GM20431 (cell line): ENCODE data around the gene UVRAG.

Experiments used
- in situ Hi-C: fragments of 300-500 bp; cut with MseI, MboI; formaldehyde crosslinking; loops from one replicate; pipeline ENCODE4 v1.15.0; 2020; ENCODE audit warnings: low sequenced_read_pairs; ENCODE audit not compliant: unreplicated experiment

The UVRAG gene

DNA sequence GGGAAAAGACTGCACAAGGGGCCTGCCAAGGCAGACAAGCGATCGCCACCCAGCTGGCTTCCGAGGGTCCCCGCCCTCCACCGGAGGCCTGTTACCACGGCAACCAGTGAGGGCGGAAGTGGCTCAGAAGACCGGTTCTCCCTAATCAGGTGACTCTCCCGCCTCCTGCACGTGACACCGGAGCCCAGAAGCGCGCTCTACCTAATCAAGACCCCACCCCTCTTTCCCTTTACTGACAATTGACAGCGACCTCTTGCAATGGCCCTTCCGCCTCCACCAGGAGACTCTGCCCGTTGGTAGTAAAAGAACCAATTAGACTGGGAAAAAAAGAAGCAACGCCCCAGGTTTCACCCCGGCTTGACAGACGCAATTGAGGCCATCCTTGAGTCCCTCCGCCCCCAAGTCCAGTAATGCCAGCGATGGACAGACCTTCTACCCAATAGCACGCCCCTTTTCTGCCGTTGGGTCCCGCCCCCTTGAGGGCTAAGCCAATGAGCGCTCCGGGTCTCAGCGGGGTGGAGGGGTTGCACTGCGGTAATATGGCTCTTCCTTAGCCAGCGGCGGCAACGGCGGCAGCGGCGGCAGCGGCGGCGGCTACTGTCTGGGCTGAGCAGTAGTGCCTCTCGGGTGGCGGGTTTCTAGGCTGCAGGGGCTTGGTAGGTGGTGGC is at the start of gene UVRAG:
Gene UVRAG, plus strand, starts transcription at position 534 of the 668 bp plus-strand sequence. CDS start 198 bp downstream, outside the sequence.
- in situ Hi-C loops, result no loop called here

DNA sequence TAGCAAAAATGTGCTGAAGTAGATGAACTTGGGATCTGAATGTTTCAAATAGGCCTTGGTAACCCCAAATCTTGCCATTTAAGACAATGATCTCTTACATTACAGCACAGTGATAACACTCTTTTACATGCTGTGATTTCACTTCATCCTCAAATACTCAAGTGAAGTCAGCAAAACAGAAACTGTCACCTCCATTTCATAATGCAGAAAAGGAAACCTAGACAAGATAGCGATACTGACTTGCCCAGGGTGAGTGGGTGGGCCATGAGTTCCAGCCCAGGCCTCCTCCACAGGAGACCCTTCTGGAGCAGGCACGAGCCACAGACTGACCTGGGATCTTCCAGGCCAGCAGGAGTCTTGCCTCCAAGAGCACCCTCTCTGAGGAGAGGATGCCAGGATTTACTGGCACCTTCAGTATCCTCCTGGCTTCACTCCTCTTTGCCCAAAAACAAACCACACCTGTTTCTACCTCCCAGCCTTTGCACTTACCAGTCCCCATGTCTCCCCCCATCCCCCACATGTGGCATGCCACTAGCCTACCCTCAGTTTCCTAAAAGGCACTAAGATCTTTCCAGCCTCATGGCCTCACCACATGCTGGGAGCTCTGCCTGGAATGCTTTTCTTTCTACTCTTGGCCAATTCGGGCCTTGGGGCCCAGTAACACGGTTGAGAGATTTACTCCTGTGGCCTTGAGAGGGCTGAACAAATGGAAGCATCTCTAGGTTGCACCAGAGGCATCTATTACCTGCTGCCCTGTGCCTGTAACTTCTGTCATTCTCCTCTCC is 48.4 kb upstream of the UVRAG start:
- in situ Hi-C loops, result no loop called here

DNA sequence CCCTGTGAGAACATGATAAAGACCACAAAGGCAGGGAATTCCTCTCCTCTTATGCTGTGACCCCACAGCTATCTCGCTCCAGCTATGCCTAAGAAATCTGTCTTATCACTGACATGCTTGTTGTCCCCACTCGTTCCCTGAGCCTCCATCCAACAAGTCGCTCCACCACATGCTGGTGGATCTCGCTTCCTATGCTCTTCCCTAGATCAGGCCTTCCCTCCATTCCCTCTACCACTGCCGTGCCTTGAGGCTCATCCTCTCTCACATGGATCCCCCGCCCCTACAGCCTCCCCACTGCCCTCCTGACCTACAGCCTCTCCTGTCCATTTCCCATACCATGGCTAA is 47.8 kb upstream of the UVRAG start:
- in situ Hi-C loops, result no loop called here

DNA sequence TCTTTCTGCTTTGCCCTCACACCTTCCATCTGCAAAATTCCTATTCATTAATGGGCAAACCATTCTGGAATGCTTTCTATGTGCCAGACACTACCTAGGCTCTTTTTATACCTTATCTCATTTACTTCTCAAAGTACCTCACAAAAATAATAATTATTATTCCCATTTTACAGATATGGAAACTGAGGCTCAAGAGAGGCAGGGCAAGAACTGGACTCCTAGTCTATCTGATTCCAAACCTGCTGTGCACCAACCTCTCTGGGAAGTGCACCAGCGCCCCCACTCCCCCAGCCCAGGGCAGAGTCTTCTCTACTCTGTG is 47.3 kb upstream of the UVRAG start:
- in situ Hi-C loops, result no loop called here

DNA sequence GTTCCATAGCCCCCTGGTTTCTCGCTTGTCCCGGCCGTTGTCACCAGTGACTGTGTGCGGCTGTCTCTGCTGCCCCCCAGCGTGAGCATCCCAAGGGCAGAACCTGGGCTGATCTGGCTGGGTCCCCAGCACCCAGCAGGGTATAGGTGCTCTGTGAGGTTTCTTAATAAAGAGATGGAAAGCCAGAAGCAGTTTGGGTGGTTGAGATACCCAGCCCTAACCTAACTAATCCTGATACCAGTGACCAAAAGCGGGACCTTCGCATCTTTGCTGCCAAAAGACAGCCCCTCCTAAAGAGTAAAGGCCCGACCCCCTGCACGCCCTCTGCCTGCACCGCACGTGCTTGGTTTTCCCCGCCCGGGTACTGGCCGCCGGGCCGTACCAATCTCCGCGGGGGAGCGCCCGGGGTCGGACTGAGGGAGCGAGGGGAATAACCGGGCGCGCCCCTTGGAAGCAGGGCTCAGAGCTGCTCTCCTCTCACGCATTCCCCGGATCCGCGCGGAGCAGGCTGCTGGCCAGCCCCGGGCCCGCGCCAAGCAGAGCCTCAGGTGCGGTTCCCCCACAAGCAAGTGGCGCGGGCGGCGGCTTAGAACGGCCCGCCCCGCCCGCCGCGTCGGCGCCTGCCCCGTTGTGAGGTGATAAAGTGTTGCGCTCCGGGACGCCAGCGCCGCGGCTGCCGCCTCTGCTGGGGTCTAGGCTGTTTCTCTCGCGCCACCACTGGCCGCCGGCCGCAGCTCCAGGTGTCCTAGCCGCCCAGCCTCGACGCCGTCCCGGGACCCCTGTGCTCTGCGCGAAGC is 46.7 kb upstream of the UVRAG start, which contains the start of gene DGAT2:
Gene DGAT2, plus strand, starts transcription at position 667 of the 797 bp plus-strand sequence. CDS start 214 bp downstream, outside the sequence.
- in situ Hi-C loops, result no loop called here

DNA sequence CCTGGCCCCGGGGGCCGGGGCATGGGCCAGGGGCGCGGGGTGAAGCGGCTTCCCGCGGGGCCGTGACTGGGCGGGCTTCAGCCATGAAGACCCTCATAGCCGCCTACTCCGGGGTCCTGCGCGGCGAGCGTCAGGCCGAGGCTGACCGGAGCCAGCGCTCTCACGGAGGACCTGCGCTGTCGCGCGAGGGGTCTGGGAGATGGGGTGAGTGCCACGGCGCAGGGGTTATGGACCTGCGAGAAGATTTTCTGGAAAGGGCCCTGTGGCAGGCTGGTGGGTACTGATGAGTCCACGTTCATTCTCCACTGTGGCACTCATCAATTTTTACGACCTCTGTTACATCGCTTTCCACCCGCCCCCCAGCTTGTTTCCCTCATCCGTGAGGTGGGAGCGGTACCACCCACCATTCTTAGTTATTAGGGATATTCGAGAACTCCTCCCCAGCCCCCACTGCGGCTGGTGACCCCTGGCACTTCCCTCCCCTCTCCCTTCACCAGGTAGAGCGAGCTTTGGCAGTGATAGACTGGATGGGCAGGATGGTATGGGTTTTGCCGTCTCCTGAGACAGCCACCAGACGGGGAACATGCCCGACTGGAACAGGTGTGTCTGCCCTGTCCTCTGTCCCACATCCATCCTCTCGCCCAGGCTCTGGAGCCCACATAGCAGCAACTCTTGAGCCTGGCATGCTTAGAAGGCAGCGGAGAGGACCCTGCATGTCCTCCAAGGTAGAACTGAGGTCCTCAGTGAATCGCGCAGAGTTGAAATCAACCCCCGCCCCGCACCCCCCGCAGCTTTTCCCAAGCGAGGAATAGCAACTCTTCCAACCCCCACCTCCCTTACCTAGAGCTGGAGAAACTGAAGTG is 45.9 kb upstream of the UVRAG start:
- in situ Hi-C loops, result no loop called here

DNA sequence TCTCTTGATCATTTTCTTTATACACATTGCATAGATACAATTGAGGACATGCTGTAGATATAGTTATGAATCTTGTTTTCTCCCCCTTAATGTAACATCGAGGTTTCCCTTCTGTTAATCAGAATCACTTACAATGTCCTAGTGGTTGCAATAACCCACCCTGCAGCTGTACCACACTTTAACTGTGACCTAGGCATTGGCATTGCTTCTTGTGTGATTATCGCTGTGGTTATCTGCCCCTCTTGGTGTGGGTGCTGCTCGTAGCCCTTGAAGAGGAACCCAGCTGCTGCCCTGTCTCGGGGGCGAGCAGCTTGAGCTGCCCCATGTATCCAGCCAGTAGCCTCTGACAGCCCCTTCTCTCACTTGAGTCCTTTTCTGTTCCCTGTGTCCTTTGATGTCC is 44.9 kb upstream of the UVRAG start:
- in situ Hi-C loops, result no loop called here

DNA sequence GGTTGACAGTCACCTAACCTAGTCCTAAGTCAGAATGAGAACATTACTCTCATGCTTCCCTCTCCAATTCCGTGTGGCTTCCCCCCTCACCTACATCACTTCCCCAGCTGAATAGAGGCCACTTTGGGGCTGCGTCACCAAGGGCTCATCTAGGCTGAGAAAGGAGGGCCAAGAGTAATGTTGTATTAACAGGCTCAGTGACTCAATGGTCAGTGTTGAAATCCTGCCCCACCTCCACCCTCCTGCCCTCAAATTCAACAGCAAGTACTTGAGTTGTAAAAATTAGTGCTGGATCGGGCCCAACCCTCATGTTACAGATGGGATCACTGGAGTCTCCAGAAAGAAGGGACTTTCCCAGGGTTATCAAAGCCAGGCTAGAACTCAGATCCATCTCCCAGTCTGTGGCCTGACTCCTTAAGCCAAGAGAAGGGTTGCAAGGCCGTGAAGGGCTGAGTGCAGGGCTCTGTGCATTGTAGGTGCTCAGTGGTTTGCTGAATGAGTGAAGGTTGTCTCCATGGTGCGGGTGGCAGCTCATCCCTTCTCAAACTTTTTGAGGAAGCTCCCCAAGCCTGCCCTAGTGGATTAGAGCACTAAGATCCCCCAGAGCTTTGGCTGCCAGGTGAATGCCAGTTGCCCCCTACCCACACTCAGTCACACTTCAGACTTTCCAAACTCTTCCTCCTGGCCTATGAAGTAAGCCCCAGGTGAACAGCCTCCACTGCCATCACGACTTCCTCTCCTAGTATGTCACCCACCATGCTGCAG is 43.2 kb upstream of the UVRAG start:
- in situ Hi-C loops, result no loop called here

DNA sequence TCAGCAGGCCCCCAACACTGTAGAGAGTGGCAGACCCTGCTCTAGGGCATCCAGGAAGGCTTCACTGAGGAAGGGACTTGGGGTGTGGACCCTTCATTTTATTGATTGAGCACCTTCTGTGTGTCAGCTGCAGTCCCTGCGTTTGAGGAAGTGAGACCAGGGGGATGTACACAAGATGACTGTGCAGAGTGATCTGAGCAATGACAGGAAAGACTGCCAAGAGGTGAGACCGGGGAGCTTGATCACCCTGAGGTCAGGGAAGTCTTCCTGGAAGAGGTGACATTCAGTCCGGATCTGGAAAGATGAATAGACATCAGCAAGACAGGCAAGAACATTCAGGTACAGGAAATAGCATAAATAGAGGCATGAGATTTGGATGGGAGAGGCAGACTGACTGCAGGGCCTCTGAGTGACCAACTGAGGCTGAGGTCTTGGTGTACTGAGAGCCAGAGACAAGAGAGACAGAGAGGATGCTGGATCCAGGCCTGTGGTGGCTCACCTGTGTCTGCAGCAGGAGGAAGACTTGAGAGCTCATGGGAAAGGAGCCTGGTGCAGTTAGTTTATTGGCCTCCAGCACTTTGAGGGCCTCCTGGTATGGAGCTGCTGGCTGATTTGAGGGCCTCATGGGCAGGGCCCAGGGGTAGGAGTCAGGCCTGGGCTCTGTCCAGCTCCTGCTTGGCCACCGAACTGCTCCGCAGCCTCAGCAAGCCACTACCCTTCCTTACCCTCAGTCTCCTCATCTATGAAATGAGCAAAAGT is 41.2 kb upstream of the UVRAG start:
- in situ Hi-C loops, result no loop called here

DNA sequence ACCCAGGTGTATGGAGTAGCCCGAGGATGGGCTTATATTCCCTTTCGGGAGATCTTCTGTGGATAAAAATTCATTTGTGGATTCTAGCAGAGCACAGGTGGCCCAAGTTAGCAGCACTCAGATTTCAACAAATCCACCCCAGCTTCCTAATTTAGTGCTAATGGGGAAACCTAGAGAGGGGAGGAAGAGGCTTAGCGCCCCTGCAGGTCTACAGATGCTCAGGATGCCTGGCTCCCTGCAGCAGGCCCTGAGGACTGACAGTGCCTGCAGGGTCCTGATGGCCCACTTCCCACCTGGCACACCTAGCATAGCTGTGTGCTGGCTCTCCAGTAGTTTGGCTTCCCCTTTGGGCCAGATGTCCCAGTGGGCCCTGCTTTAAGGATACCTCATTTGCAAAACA is 40.0 kb upstream of the UVRAG start:
- in situ Hi-C loops, result no loop called here

DNA sequence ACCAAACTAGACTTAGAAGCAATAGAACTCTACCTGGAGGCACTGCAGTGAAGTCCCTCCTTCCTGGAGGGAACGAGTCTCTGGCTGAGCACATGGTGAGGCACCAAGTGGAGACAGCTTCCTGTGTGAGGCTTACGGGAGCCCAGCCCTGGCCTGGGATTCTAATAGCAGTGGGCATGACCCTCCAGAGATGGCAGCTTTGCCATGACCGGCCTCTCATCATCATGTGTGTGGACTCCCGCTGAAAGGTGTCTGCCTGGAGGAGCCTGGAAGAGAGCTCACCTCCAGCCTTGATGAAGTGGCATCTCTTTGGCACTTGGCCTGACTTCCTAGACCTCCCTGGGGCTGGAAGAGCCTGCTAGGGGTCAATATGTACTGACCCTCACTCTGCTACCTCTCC is 38.5 kb upstream of the UVRAG start:
- in situ Hi-C loops, result no loop called here

DNA sequence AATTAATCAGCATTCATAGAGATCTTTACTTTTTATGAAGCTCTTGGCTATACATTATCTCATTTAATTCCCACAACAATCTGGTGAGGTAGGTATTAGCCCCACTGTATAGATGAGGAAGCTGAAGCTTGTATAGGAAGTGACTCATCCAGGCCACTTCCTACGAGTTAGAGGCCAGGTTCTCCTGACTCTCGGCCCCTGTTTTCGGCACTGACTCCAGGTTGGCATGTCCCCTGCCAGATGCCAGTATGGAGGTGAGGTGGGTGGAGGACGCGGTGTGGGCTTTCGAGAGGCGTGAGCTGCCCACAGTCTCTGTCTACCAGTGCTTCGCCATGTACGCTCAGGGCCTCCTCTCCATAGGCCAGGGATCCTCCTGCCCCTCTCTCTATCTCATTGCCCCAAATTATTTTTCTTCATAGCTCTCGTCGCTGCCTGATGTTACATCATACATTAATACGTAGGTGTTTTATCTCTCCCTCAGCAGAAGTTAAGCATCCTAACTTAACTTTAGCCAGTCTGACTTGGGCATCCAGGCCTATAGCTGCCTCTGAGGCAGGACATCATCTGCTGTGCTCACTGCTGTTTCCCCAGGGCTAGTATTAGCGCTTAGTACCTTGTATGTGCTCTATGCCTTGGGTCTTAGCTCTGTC is 37.4 kb upstream of the UVRAG start:
- in situ Hi-C loops, result no loop called here

DNA sequence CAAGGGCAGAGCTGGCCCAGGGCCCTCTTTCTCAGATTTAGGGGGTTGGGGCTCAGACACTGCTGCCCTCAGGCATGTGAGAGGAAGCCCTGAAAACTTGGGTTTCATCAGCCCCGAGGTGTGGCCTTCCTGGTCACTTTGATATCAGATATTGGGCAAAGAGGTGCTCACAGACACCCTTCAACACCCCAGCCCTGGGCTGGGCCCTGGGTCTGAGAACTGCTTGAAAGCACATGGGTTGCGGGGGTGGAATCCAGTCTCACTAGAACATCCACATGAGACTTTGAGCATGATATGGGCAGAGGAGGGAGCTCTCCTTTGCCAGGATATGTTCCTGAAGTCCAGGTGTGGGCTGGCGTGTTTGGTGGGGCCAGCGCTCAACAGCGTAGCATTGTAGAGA is 36.0 kb upstream of the UVRAG start:
- in situ Hi-C loops, result no loop called here

DNA sequence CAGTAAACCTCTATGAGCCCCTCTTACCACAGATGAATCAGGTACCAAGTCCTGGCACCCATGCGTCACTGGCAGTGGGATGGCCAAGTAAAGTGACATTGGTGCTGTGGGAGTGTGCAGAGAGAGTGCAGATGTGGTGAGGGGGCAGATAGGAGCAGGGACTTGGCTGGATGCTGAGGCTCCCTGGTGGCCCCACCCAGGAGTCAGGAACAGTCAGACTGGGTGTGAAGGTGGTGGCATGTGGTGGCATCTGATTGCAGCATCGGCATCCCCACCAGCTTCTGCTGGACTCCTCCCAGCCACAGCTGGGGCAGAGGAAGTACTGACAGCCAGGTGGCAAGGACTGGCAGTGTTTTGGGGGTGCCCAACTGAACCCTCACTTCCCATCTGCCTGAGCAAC is 35.0 kb upstream of the UVRAG start:
- in situ Hi-C loops, result no loop called here

DNA sequence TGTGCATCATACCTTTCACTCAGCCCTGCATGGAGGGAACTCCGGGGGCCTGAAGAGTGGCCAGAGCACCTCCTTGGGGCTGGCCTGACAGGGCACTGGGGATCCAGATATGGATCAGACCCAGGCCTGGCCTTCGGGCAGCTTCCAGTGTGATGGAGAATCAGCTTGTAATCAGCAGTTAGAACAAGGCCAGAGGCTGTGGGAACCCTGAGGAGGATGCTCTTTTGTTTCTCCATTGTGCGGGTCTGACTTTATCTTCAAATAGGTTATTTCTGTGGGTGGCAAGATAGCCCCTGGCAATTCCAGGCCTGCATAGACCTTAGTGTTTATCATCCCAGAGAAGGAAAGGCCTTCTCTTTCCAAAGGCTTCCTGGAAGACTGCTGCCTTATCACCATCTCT is 34.1 kb upstream of the UVRAG start:
- in situ Hi-C loops, result no loop called here

DNA sequence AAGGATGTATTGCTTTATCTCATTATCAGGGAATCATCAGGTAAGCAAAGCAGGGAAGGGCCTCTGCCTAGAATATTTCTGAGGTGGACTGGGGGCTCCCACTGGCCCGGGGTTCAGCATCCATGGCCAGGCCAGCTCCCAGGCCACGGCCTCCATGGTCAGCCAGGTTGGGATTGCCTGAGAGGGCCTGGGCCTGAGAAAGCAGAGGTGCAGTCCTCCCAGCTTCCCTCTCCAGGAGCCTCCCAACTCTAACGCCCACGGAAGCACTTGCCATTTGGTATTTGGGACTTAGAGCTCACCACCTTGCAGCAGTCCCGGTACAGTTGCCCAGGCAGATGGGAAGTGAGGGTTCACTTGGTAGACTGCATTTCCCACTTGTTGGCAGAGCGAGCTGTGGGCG is 33.7 kb upstream of the UVRAG start:
- in situ Hi-C loops, result no loop called here

DNA sequence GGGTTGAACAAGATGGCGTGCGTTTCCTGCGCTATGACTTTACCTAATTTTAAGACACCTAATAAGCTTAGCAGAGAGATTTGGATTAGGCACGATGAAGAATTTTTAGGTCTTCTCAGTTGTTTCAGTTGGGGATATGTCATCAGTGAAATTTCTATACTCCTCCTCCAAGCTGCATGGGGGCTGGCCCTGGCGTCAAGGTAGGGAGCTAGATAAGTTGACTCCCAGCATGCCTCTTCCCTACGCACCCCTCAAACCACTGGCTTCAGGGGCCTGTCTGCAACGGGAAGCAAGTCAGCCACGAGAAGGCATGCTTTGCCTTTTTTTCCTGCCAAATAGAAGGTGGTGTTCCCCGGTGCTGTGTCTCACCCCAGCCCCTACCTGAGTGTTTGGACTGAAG is 33.2 kb upstream of the UVRAG start:
- in situ Hi-C loops, result no loop called here

DNA sequence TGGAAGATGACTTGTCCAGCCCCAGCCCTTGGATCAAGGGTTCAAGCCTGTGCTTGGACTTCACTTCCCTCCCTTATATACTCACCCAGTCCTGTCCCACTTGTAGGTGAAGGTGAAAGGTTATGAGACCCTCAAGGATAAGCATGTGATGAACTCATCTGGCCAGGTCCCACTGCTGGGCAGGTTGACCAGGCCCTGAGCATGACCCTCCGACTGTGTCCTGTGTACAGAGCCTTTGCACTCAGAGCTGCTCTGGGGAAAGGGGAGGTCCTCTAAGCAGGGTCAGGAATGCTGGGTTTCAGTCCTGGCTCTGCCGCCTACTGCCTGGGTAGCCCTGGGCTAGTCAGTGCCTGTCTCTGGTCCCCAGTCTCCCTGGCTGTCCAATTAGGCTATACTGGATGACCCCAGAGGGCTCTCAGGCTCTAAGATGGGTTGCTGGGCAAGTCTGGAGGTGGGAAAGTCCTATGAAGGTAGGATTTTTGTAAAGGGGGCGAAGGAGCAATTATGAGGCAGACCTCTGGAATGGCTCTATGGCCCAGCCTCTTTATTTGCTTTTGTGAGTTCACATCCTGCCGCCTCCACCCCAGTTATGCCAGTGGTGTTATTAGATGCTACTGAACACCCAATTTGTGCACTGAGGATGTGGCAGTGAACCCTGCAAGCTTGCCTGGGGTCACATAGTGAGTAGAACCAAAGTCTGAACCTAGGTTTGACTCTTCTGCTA is 32.3 kb upstream of the UVRAG start:
- in situ Hi-C loops, result no loop called here
